Large intestine (tissue), 3 donors: ENCODE results near the gene TTC16. TPM values are rescaled to one million over a fixed set of nuclear protein-coding genes. Genes with fewer than 3 reads are reported as not detected.

ENCODE experiments used
- DNase-seq, 2 donors: peaks; one replicate each; pipeline versions ENCODE4 v3.0.0 to v3.0.0-alpha.2; 2013
- H3K27ac ChIP-seq: one replicate; pipeline ENCODE4 v1.5.1; 2013; ENCODE audit warnings: low read length
- H3K27me3 ChIP-seq: 2 replicates; pipeline ENCODE4 v1.6.1; 2013; ENCODE audit warnings: low read length; ENCODE audit not compliant: control insufficient read depth, insufficient read depth
- H3K36me3 ChIP-seq: 2 replicates; pipeline ENCODE4 v1.6.1; 2013; ENCODE audit warnings: low read length; ENCODE audit not compliant: control insufficient read depth, insufficient read depth
- H3K4me1 ChIP-seq: one replicate; pipeline ENCODE4 v1.6.1; 2013; ENCODE audit warnings: low read length; ENCODE audit not compliant: control insufficient read depth, insufficient read depth
- H3K4me3 ChIP-seq: one replicate; pipeline ENCODE4 v1.5.1; 2013; ENCODE audit warnings: low read length
- H3K9me3 ChIP-seq: one replicate; pipeline ENCODE4 v1.6.1; 2013; ENCODE audit warnings: mild to moderate bottlenecking, low read depth, low read length, moderate library complexity; ENCODE audit not compliant: control insufficient read depth
- WGBS: methylation state at CpG from one replicate; pipeline ENCODE4 v1.1.5; 2013; ENCODE audit warnings: low lambda C conversion rate; ENCODE audit not compliant: insufficient coverage; 5-methylcytosine and 5-hydroxymethylcytosine counted together
- polyA plus RNA-seq: library from polyadenylated mRNA; unstranded; fragments of 120-200 nt; gene quantifications from one replicate; pipeline ENCODE4 v1.2.1, GENCODE V29; 2013

Gene TTC16
- polyA plus RNA-seq, 1 donor = 0.03 TPM

- Histone ChIP-seq H3K36me3 (no peaks in the 10 kb centered on the region), H3K27me3 (peaks cover 13% of the 10 kb centered on the region), H3K27ac (peak overlapping the region; percentile 33), H3K4me1 (peaks cover 17% of the 10 kb centered on the region), H3K9me3 (no peaks in the 10 kb centered on the region), H3K4me3 (no peak overlapping the region)
- peak in 1 of 2 donors; percentile 39 for DNase-seq
- WGBS = no CpG with 5 or more reads among the region's 13 CpGs
These were observed 52.0 kb downstream of the TTC16 start for GRCh38 chr9:127767909-127768331.

- DNase-seq = no peak
- Histone ChIP-seq H3K4me3 (no peak overlapping the region), H3K36me3 (no peaks in the 10 kb centered on the region), H3K27ac (no peak overlapping the region), H3K27me3 (peaks cover 15% of the 10 kb centered on the region), H3K9me3 (no peaks in the 10 kb centered on the region), H3K4me1 (peaks cover 17% of the 10 kb centered on the region)
- 76% methylated on average over 4 of the region's 8 CpGs for WGBS
These were observed 52.8 kb downstream of the TTC16 start for GRCh38 chr9:127768698-127769097.

GRCh38 chr9:127769101-127769500, 53.2 kb downstream of the TTC16 start:
- Histone ChIP-seq H3K27me3 (peaks cover 16% of the 10 kb centered on the region), H3K4me1 (peaks cover 17% of the 10 kb centered on the region), H3K9me3 (no peaks in the 10 kb centered on the region), H3K36me3 (no peaks in the 10 kb centered on the region), H3K4me3 (no peak overlapping the region), H3K27ac (no peak overlapping the region)
- WGBS = no CpG with 5 or more reads among the region's 5 CpGs
- DNase-seq = no peak

GRCh38 chr9:127769929-127770582, 54.2 kb downstream of the TTC16 start:
- Histone ChIP-seq H3K27ac (no peak overlapping the region), H3K27me3 (peaks cover 20% of the 10 kb centered on the region), H3K4me1 (peaks cover 17% of the 10 kb centered on the region), H3K36me3 (no peaks in the 10 kb centered on the region), H3K9me3 (no peaks in the 10 kb centered on the region), H3K4me3 (peak overlapping the region; percentile 38)
- no peak for DNase-seq
- no CpG with 5 or more reads among the region's 4 CpGs for WGBS

- WGBS = no CpG with 5 or more reads among the region's 3 CpGs
- H3K9me3 ChIP-seq = no peaks in the 10 kb centered on the region
- peak overlapping the region; percentile 38 for H3K4me3 ChIP-seq
- no peak overlapping the region for H3K27ac ChIP-seq
- no peak for DNase-seq
- H3K36me3 ChIP-seq = no peaks in the 10 kb centered on the region
- peaks cover 17% of the 10 kb centered on the region for H3K4me1 ChIP-seq
- peaks cover 20% of the 10 kb centered on the region for H3K27me3 ChIP-seq
These were observed 54.7 kb downstream of the TTC16 start for GRCh38 chr9:127770583-127770904.

- H3K27me3 ChIP-seq = peaks cover 20% of the 10 kb centered on the region
- no peaks in the 10 kb centered on the region for H3K9me3 ChIP-seq
- peak; percentile 98 to 99 for DNase-seq
- no peaks in the 10 kb centered on the region for H3K36me3 ChIP-seq
- H3K4me3 ChIP-seq = peak overlapping the region; percentile 38
- no CpG with 5 or more reads among the region's 43 CpGs for WGBS
- peaks cover 17% of the 10 kb centered on the region for H3K4me1 ChIP-seq
- no peak overlapping the region for H3K27ac ChIP-seq
These were observed 55.2 kb downstream of the TTC16 start for GRCh38 chr9:127770905-127771569.

- Histone ChIP-seq H3K4me1 (peaks cover 17% of the 10 kb centered on the region), H3K27ac (peak overlapping the region; percentile 27), H3K36me3 (no peaks in the 10 kb centered on the region), H3K27me3 (peaks cover 20% of the 10 kb centered on the region), H3K9me3 (no peaks in the 10 kb centered on the region), H3K4me3 (peak overlapping the region; percentile 38)
- no peak for DNase-seq
- WGBS = no CpG with 5 or more reads among the region's 19 CpGs
These were observed 55.8 kb downstream of the TTC16 start for GRCh38 chr9:127771570-127772189.

GRCh38 chr9:127772603-127773002, 56.7 kb downstream of the TTC16 start:
- peaks cover 12% of the 10 kb centered on the region for H3K4me1 ChIP-seq
- no peak overlapping the region for H3K27ac ChIP-seq
- peaks cover 20% of the 10 kb centered on the region for H3K27me3 ChIP-seq
- no peaks in the 10 kb centered on the region for H3K9me3 ChIP-seq
- no peak overlapping the region for H3K4me3 ChIP-seq
- no CpG with 5 or more reads among the region's 5 CpGs for WGBS
- no peaks in the 10 kb centered on the region for H3K36me3 ChIP-seq
- DNase-seq = no peak

GRCh38 chr9:127773272-127773671, 57.4 kb downstream of the TTC16 start:
- Histone ChIP-seq H3K27me3 (peaks cover 17% of the 10 kb centered on the region), H3K4me3 (no peak overlapping the region), H3K9me3 (no peaks in the 10 kb centered on the region), H3K36me3 (no peaks in the 10 kb centered on the region), H3K4me1 (peaks cover 8% of the 10 kb centered on the region), H3K27ac (no peak overlapping the region)
- whole genome bisulfite sequencing = no CpG with 5 or more reads among the region's 3 CpGs
- DNase-seq = no peak

GRCh38 chr9:127773981-127774380, 58.1 kb downstream of the TTC16 start:
- no CpG with 5 or more reads among the region's 10 CpGs for whole genome bisulfite sequencing
- H3K27ac ChIP-seq = no peak overlapping the region
- peaks cover 17% of the 10 kb centered on the region for H3K27me3 ChIP-seq
- no peaks in the 10 kb centered on the region for H3K9me3 ChIP-seq
- H3K4me1 ChIP-seq = peaks cover 8% of the 10 kb centered on the region
- H3K36me3 ChIP-seq = no peaks in the 10 kb centered on the region
- H3K4me3 ChIP-seq = no peak overlapping the region
- no peak for DNase-seq
